Esophagus muscularis mucosa (tissue), 3 donors: ENCODE data around the gene SIRT7.

Experiments used
- CTCF ChIP-seq, 3 experiments: fragments of 200-600 bp in 2 of 3; fragments of 450-650 bp in 1 of 3; sonication (generic) in 2 of 3; IDR thresholded peaks; one replicate each; pipeline ENCODE4 v1.5.1; 2017 to 2019; ENCODE audit warnings: antibody characterized with exemption in 3 of 3, mild to moderate bottlenecking in 2 of 3, moderate library complexity in 1 of 3
- POLR2A ChIP-seq: fragments of 450-650 bp; IDR thresholded peaks from one replicate; pipeline ENCODE4 v1.6.1; 2017; ENCODE audit warnings: antibody characterized with exemption, moderate library complexity, mild to moderate bottlenecking, low read depth

- TF ChIP-seq CTCF (IDR thresholded peaks at IDR 0.05) = no peak
- no peak for TF ChIP-seq POLR2A
These were observed 37.2 kb upstream of the SIRT7 start for GRCh38 chr17:81955058-81955681.
